H9 (cell line): ENCODE measurements around the gene STK10. TPM values are rescaled to one million over a fixed set of nuclear protein-coding genes. Genes with fewer than 3 reads are reported as not detected.

ENCODE experiments used
- DNase-seq: peaks from one replicate; pipeline ENCODE4 v3.0.0-alpha.2; 2017
- H2AFZ ChIP-seq: one replicate; pipeline ENCODE4 v1.6.1; 2013; ENCODE audit warnings: mild to moderate bottlenecking, low read length, control low read depth, moderate library complexity
- H2AK5ac ChIP-seq: 2 replicates; pipeline ENCODE4 v1.6.1; 2013; ENCODE audit warnings: low read length, control low read depth, mixed read lengths; ENCODE audit not compliant: insufficient read length
- H2BK120ac ChIP-seq: one replicate; pipeline ENCODE4 v1.6.1; 2013; ENCODE audit warnings: low read depth, mild to moderate bottlenecking, low read length, control low read depth, inconsistent platforms; ENCODE audit not compliant: poor library complexity, severe bottlenecking
- H2BK12ac ChIP-seq: 2 replicates; pipeline ENCODE4 v1.6.1; 2013; ENCODE audit warnings: low read length, control low read depth, mixed read lengths, low read depth; ENCODE audit not compliant: insufficient read length
- H2BK15ac ChIP-seq: 2 replicates; pipeline ENCODE4 v1.6.1; 2013; ENCODE audit warnings: low read depth, low read length, control low read depth
- H2BK20ac ChIP-seq: one replicate; pipeline ENCODE4 v1.6.1; 2013; ENCODE audit warnings: low read depth, mild to moderate bottlenecking, low read length, control low read depth, inconsistent platforms; ENCODE audit not compliant: poor library complexity, severe bottlenecking
- H2BK5ac ChIP-seq: 2 replicates; pipeline ENCODE4 v1.6.1; 2013; ENCODE audit warnings: low read length, control low read depth, mixed read lengths; ENCODE audit not compliant: insufficient read length
- H3K14ac ChIP-seq: 2 replicates; pipeline ENCODE4 v1.6.1; 2013; ENCODE audit warnings: low read length, control low read depth; ENCODE audit not compliant: insufficient read depth
- H3K18ac ChIP-seq: 2 replicates; pipeline ENCODE4 v1.6.1; 2013; ENCODE audit warnings: low read depth, mild to moderate bottlenecking, mixed read lengths, low read length, control low read depth; ENCODE audit not compliant: insufficient read length
- H3K23ac ChIP-seq: 2 replicates; pipeline ENCODE4 v1.6.1; 2013; ENCODE audit warnings: low read length, control low read depth, mixed read lengths, low read depth; ENCODE audit not compliant: insufficient read length
- H3K23me2 ChIP-seq: 2 replicates; pipeline ENCODE4 v1.6.1; 2013; ENCODE audit warnings: low read depth, mild to moderate bottlenecking, mixed read lengths, low read length, control low read depth; ENCODE audit not compliant: insufficient read length, poor library complexity, severe bottlenecking
- H3K27ac ChIP-seq: 2 replicates; pipeline ENCODE4 v1.5.1; 2013; ENCODE audit warnings: low read length, control low read depth, mixed read lengths, low read depth; ENCODE audit not compliant: insufficient read length
- H3K27me3 ChIP-seq: 2 replicates; pipeline ENCODE4 v1.6.1; 2013; ENCODE audit warnings: low read length, control low read depth, inconsistent platforms; ENCODE audit not compliant: insufficient read depth
- H3K4ac ChIP-seq: 2 replicates; pipeline ENCODE4 v1.6.1; 2013; ENCODE audit warnings: low read depth, mild to moderate bottlenecking, control low read depth, inconsistent platforms, low read length, moderate library complexity
- H3K4me1 ChIP-seq: 2 replicates; pipeline ENCODE4 v1.6.1; 2013; ENCODE audit warnings: low read length, control low read depth, inconsistent platforms; ENCODE audit not compliant: insufficient read depth
- H3K4me2 ChIP-seq: 2 replicates; pipeline ENCODE4 v1.6.1; 2013; ENCODE audit warnings: low read length, control low read depth, mixed read lengths; ENCODE audit not compliant: insufficient read length, insufficient read depth
- H3K56ac ChIP-seq: 2 replicates; pipeline ENCODE4 v1.6.1; 2013; ENCODE audit warnings: low read depth, mild to moderate bottlenecking, mixed read lengths, low read length, control low read depth; ENCODE audit not compliant: insufficient read length
- H3K79me1 ChIP-seq: 2 replicates; pipeline ENCODE4 v1.6.1; 2013; ENCODE audit warnings: low read depth, mild to moderate bottlenecking, moderate library complexity, low read length, control low read depth, inconsistent platforms; ENCODE audit not compliant: insufficient read depth, poor library complexity, severe bottlenecking
- H3K79me2 ChIP-seq: 2 replicates; pipeline ENCODE4 v1.6.1; 2013; ENCODE audit warnings: low read length, control low read depth, inconsistent platforms; ENCODE audit not compliant: insufficient read depth
- H3K9ac ChIP-seq: 2 replicates; pipeline ENCODE4 v1.6.1; 2013; ENCODE audit warnings: low read length, control low read depth, mixed read lengths; ENCODE audit not compliant: insufficient read length; ENCODE audit errors: extremely low read depth
- H3K9me3 ChIP-seq: one replicate; pipeline ENCODE4 v1.6.1; 2013; ENCODE audit warnings: low read depth, low read length, inconsistent platforms; ENCODE audit not compliant: control insufficient read depth
- H3T11ph ChIP-seq: one replicate; pipeline ENCODE4 v1.6.1; 2013; ENCODE audit warnings: mild to moderate bottlenecking, low read length, control low read depth, inconsistent platforms
- H4K20me1 ChIP-seq: one replicate; pipeline ENCODE4 v1.6.1; 2013; ENCODE audit not compliant: control insufficient read depth, insufficient read length, insufficient read depth
- H4K5ac ChIP-seq: 2 replicates; pipeline ENCODE4 v1.6.1; 2013; ENCODE audit warnings: low read depth, mild to moderate bottlenecking, mixed read lengths, low read length, control low read depth; ENCODE audit not compliant: insufficient read length
- H4K8ac ChIP-seq: replicated peaks from 2 replicates; pipeline ENCODE4 v1.6.1; 2013; ENCODE audit warnings: low read length, control low read depth, mixed read lengths, low read depth; ENCODE audit not compliant: insufficient read length
- H4K91ac ChIP-seq: 2 replicates; pipeline ENCODE4 v1.6.1; 2013; ENCODE audit warnings: low read depth, mild to moderate bottlenecking, moderate library complexity, mixed read lengths, low read length, control low read depth; ENCODE audit not compliant: insufficient read length
- H3K27ac Mint-ChIP-seq, 3 experiments: 2 replicates in 2 of 3; 3 replicates in 1 of 3; pipeline ENCODE4 v1.8.0; 2020 to 2021; ENCODE audit warnings: mixed read lengths in 3 of 3, mild to moderate bottlenecking in 1 of 3, moderate library complexity in 1 of 3
- H3K27me3 Mint-ChIP-seq: 2 replicates; pipeline ENCODE4 v1.8.0; 2021; ENCODE audit warnings: low read depth, mild to moderate bottlenecking, moderate library complexity, mixed read lengths
- H3K36me3 Mint-ChIP-seq, 3 experiments: 2 replicates in 2 of 3; 3 replicates in 1 of 3; pipeline ENCODE4 v1.8.0; 2020 to 2021; ENCODE audit warnings: low read depth in 3 of 3, mixed read lengths in 3 of 3; ENCODE audit not compliant: insufficient read depth in 1 of 3
- H3K4me1 Mint-ChIP-seq, 2 experiments: 2 replicates each; pipeline ENCODE4 v1.8.0; 2020; ENCODE audit warnings: mixed read lengths in 2 of 2
- H3K4me3 Mint-ChIP-seq, 2 experiments: 2 replicates in 1 of 2; 3 replicates in 1 of 2; pipeline ENCODE4 v1.8.0; 2020 to 2021; ENCODE audit warnings: mild to moderate bottlenecking in 2 of 2, mixed read lengths in 2 of 2, moderate library complexity in 1 of 2
- H3K9me3 Mint-ChIP-seq, 2 experiments: 2 replicates in 1 of 2; 3 replicates in 1 of 2; pipeline ENCODE4 v1.8.0; 2020; ENCODE audit warnings: mild to moderate bottlenecking in 2 of 2, mixed read lengths in 2 of 2, moderate library complexity in 1 of 2
- CTCF ChIP-seq: fragments of 200-600 bp; sonication (generic); conservative IDR thresholded peaks from 3 replicates; pipeline ENCODE4 v1.8.0; 2021; ENCODE audit warnings: antibody characterized with exemption, mild to moderate bottlenecking
- WGBS: extraction: QIAGEN DNeasy Blood & Tissue Kit; methylation state at CpG from one replicate; pipeline ENCODE4 v1.1.7; 2013; ENCODE audit warnings: missing lambda C conversion rate, low lambda C conversion rate, mixed read lengths; ENCODE audit not compliant: insufficient read length; ENCODE audit errors: extremely low coverage; 5-methylcytosine and 5-hydroxymethylcytosine counted together
- total RNA-seq: library from RNA; stranded (reverse); gene quantifications from 2 replicates; pipeline ENCODE4 v1.2.1, GENCODE V29; 2021

The STK10 gene
- total RNA-seq, 1 experiment from 2014 or later = 14.6 TPM

DNA sequence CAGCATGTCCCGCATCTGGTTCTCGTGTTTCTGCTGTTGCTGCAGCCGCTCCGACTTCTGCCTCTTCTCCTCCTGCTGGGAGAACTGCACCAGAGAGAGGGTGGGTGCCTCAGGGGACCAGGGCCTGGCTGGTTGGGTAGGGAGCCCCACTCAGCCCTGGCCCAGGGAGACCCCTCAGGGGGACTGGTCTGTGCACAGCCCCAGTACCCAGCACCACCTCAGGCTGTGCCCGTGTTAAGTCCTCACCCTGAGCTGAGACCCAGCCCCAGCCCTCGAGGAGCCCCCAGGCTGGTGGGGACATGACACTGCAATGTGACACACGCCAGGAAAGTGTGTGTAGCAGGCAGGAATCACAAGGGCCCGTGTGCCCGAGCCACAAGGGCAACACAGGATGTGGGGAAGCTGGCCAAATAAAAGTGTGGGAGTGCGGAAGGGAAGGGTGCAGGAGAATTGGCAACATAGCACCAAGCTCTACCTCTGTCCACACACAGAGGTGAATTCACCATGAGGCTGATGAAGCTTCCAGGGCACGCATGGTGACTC, 133.3 kb downstream of the STK10 start:
- DNase-seq = no peak
- H3K4me2 ChIP-seq = no peak overlapping the region
- no peak overlapping the region for H3K14ac ChIP-seq
- H3K18ac ChIP-seq = no peak overlapping the region
- no peaks in the 10 kb centered on the region for H3K79me1 ChIP-seq
- H2AK5ac ChIP-seq = no peak overlapping the region
- H2BK20ac ChIP-seq = no peak overlapping the region
- no peak overlapping the region for H3K56ac ChIP-seq
- H3K27me3 ChIP-seq = no peaks in the 10 kb centered on the region
- H3T11ph ChIP-seq = no peak overlapping the region
- no peak overlapping the region for H2AFZ ChIP-seq
- H3K23ac ChIP-seq = no peak overlapping the region
- no peak overlapping the region for H4K5ac ChIP-seq
- no CpG with 5 or more reads among the region's 11 CpGs for WGBS
- no peaks in the 10 kb centered on the region for H3K9me3 ChIP-seq
- no peaks in the 10 kb centered on the region for H3K4me1 ChIP-seq
- no peak overlapping the region for H2BK5ac ChIP-seq
- no peak overlapping the region for H3K27ac ChIP-seq
- Mint-ChIP-seq H3K27ac (peak overlapping the region in 1 of 3 experiments; percentile 62; a peak in 1 of 7 replicates), H3K36me3 (peaks cover 16 to 22% (median 17%) of the 10 kb centered on the region in 3 experiments), H3K4me3 (no peak overlapping the region), H3K27me3 (no peaks in the 10 kb centered on the region; the same call in 1 of the 2 replicates), H3K4me1 (peaks cover under 1 to 4% of the 10 kb centered on the region in 2 experiments; a peak in 1 of 4 replicates), H3K9me3 (peaks cover 3% of the 10 kb centered on the region in 2 experiments)
- H4K20me1 ChIP-seq = no peaks in the 10 kb centered on the region
- no peak overlapping the region for H3K9ac ChIP-seq
- TF ChIP-seq CTCF = no peak
- no peak overlapping the region for H2BK120ac ChIP-seq
- no peaks in the 10 kb centered on the region for H3K79me2 ChIP-seq
- H3K23me2 ChIP-seq = no peaks in the 10 kb centered on the region
- H4K8ac ChIP-seq = no peak overlapping the region
- no peak overlapping the region for H2BK15ac ChIP-seq
- H2BK12ac ChIP-seq = no peak overlapping the region
- H3K4ac ChIP-seq = no peak overlapping the region
- no peak overlapping the region for H4K91ac ChIP-seq
